Measurements from ENCODE around the gene DPP6.

DNA sequence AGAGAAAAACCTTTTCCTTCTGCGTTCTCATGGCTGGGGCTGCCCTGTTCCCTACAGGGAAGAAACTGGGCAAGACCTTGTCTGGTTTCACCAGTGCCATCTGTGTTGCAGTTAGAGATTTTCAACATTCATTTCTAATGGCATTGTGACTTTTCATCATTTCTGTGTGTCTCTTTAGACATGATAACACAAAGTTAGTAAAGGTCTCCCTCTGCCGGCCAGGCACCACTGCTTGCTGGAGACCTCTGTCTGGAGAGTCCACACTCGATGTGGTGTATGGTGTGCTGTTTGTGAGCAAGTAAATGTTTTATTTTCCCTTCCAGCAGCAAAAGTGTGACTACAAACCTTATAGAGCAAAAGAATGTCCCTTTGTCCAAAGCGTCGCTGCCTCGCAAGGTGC lies 737.2 kb downstream of the DPP6 start:
- TF ChIP-seq, protein P1, sequence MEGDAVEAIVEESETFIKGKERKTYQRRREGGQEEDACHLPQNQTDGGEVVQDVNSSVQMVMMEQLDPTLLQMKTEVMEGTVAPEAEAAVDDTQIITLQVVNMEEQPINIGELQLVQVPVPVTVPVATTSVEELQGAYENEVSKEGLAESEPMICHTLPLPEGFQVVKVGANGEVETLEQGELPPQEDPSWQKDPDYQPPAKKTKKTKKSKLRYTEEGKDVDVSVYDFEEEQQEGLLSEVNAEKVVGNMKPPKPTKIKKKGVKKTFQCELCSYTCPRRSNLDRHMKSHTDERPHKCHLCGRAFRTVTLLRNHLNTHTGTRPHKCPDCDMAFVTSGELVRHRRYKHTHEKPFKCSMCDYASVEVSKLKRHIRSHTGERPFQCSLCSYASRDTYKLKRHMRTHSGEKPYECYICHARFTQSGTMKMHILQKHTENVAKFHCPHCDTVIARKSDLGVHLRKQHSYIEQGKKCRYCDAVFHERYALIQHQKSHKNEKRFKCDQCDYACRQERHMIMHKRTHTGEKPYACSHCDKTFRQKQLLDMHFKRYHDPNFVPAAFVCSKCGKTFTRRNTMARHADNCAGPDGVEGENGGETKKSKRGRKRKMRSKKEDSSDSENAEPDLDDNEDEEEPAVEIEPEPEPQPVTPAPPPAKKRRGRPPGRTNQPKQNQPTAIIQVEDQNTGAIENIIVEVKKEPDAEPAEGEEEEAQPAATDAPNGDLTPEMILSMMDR (IDR thresholded peaks at IDR 0.05): peak in 5 of 12 donors; percentile 21 to 32 (median 30)
- no peak for TF ChIP-seq POLR2A (IDR thresholded peaks at IDR 0.05)

Measured in heart left ventricle (tissue), 13 donors.